Measurements from ENCODE around the gene TSEN54.

The TSEN54 gene

GRCh38 chr17:75566834-75567233, 50.5 kb downstream of the TSEN54 start:
- DNase-seq = no peak

DNA sequence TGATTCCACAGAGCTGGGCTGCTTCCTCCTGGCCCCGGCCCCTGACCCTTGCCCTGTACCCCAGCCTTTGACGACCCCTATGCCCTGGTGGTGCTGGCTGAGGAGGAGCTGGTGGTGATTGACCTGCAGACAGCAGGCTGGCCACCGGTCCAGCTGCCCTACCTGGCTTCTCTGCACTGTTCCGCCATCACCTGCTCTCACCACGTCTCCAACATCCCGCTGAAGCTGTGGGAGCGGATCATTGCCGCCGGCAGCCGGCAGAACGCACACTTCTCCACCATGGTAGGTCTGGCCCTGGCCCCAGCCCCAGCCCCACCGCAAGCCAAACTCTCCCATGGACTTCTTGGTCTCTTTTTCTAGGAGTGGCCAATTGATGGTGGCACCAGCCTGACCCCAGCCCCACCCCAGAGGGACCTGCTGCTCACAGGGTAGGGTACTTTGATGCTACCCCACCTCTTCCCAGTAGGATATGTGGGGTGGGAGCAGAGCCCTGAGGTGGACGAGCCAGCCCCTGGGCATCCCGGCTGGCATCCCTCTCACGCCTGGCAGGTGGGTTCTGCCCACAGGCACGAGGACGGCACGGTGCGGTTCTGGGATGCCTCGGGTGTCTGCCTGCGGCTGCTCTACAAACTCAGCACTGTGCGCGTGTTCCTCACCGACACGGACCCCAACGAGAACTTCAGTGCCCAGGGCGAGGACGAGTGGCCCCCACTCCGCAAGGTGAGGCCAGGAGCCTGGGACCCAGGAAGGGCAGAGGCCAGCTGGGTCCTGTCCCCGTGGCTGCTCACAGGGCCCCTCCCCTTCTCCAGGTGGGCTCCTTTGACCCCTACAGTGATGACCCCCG, 52.3 kb downstream of the TSEN54 start:
- DNase-seq = no peak

- DNase-seq = no peak
Observed at GRCh38 chr17:75570034-75570676, 53.8 kb downstream of the TSEN54 start.

DNA sequence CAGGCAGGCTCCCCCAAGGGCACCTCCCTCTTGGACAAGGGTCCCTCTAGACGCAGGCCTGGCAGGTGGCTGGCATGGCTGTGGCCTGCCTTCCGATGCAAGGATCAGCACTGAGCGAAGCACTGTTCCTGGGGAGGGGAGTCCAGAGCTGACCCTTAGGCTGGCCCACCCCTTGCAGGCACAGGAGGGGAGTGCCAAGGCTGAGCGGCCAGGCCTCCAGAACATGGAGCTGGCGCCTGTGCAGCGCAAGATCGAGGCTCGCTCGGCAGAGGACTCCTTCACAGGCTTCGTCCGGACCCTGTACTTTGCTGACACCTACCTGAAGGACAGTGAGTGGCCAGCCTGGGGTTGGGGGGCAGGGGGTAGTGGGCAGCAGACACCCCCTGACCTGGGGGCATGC, 54.4 kb downstream of the TSEN54 start:
- no peak for DNase-seq

DNA sequence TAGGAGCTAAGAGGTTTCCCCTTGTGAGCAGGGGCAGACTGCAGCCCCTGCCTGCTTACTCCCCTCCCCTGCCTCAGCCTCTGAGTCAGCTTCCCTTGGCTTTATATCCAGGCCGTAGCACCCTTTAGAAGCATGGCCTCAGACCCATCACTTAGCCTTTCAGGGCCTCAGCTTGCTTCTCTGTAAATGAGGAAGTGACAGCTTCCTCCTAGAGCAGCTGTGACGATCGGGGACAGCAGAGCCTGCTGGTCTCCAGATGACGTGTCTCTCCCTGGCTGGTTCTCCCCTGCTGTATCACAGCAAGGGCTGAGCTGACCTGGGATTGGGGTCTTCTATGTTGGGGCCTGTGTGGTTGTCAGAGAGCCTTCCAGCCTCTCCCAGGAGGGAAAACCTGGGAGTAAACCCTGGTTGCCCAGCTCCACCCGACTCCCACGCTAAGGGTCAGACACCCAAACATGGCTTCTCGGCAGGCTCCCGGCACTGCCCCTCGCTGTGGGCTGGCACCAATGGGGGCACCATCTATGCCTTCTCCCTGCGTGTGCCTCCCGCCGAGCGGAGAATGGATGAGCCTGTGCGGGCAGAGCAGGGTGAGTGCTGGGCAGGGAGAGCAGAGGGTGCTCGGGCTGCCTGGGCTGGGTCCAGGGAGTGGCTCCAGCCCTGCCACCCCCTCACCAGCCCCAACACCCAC, 55.0 kb downstream of the TSEN54 start:
- DNase-seq = peak; percentile 90 to 93

DNA sequence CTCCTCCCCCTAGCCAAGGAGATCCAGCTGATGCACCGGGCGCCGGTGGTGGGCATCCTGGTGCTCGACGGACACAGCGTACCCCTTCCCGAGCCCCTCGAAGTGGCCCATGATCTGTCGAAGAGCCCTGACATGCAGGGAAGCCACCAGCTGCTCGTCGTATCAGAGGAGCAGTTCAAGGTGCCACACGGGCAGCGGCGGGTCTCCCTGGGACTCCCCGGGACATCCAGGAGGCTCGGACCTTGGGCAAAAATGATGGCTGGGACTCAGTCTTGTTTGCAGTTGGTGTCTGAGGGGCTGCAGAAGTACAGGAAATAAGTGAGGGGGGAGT, 55.5 kb downstream of the TSEN54 start:
- DNase-seq = no peak

DNA sequence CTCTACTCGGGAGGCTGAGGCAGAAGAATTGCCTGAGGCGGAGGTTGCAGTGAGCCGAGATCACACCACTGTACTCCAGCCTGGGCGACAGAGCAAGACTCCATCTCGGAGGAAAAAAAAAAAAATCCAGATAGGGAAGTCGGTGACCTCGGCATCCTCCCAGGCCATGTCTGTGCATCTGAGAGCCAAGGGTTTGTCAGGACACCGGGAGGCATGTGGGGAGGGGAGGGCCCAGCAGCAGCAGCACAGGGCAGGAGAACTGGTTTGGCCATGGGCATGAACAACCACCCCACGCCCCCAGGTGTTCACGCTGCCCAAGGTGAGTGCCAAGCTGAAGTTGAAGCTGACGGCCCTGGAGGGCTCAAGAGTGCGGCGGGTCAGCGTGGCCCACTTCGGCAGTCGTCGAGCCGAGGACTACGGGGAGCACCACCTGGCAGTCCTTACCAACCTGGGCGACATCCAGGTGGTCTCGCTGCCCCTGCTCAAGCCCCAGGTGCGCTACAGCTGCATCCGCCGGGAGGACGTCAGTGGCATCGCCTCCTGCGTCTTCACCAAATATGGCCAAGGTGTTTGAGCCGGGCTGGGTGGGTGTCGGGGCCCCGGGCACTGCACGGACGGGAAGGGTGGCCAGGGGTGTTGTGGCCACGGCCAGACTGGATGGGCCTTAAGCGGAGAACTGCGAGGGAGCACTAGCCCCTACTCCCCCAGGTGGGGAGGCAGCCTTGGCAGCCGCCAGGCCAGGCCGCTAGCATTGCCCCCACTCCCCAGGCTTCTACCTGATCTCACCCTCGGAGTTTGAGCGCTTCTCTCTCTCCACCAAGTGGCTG, 56.6 kb downstream of the TSEN54 start:
- DNase-seq = peak in 1 of 2 donors; percentile 15

DNA sequence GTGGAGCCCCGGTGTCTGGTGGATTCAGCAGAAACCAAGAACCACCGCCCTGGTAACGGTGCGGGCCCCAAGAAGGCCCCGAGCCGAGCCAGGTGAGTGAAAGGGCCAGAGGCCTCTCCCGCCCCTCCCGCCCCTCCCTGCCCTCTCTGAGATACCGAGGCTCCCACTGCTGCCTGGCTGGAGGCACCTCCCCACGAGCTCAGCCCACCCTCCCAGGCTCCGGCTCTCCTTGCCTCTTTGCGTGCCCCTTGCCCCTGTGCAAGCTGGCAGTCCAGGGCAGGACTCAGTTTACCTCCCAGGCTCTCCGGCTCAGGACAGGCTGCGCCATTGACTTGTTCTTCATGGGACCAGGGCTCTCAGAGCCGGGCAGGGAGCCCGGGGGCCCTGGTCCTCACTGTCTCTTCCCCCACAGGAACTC, 57.2 kb downstream of the TSEN54 start:
- no peak for DNase-seq

DNA sequence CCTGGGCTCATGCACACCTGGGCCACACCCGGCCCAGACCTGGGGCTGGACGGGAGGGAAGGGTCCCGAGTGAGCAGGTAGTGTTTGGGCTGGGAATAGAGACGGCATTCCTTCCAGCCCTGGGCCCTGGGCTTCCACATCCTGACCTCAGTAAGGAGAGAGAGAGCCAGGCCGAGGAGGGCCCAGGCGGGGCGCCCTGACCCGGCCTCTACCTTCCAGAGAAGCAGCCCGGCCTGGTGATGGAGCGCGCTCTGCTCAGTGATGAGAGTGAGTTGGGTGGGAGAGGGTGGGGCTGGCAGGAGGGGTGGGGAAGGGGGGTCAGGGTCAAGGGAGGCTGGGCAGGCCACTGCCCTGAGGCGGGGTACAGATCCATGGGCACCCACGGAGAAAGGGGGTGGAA, 57.7 kb downstream of the TSEN54 start:
- DNase-seq = no peak

Measured in inflammatory macrophage (primary cell).